A549 (cell line): ENCODE results near the gene DET1. TPM values are rescaled to one million over a fixed set of nuclear protein-coding genes. Genes with fewer than 3 reads are reported as not detected.

ENCODE experiments used
- ATAC-seq, 2 experiments: fragments of 200-7000 bp in 1 of 2; fragments of >200 bp in 1 of 2; cut with Nextera tagmentation in 1 of 2; cut with Tn5 transposase in 1 of 2; 3 replicates each; pipeline versions ENCODE4 v1.8.0 to v1.9.1; 2018 to 2020; ENCODE audit warnings: mild to moderate bottlenecking in 1 of 2, moderate library complexity in 1 of 2
- CTCF ChIA-PET: fragments of 300-600 bp; sonication (Branson Sonifier 250); formaldehyde crosslinking; extraction: SDS; loops from one replicate; lab custom pipeline; 2021; ENCODE audit warnings: antibody characterized with exemption, inconsistent platforms; lab: Yijun Ruan, JAX
- POLR2A ChIA-PET: fragments of 350-600 bp; formaldehyde crosslinking; extraction: SDS; loops from one replicate; lab custom pipeline; 2021; ENCODE audit warnings: antibody characterized with exemption, inconsistent platforms; lab: Yijun Ruan, JAX
- DNase-seq, 2 experiments: peaks; one replicate each; pipeline versions ENCODE4 v3.0.0 to v3.0.0-alpha.2; 2011 to 2016; ENCODE audit warnings: low read depth in 1 of 2, low spot score in 1 of 2
- FAIRE-seq: peaks from 2 replicates; lab custom pipeline; 2011; peaks lifted over from hg19 to GRCh38; lab: Jason Lieb, UNC
- H3K27ac ChIP-seq, 2 experiments: fragments of >200 bp; sonication (Bioruptor Twin); formaldehyde crosslinking; 3 replicates each; pipeline ENCODE4 v1.5.1; 2016 to 2017
- H3K4me1 ChIP-seq: fragments of >200 bp; sonication (Bioruptor Twin); formaldehyde crosslinking; 3 replicates; pipeline ENCODE4 v1.6.1; 2016
- H3K4me2 ChIP-seq: fragments of >200 bp; sonication (Bioruptor Twin); formaldehyde crosslinking; 3 replicates; pipeline ENCODE4 v1.6.1; 2016
- H3K4me3 ChIP-seq: fragments of >200 bp; sonication (Bioruptor Twin); formaldehyde crosslinking; 3 replicates; pipeline ENCODE4 v1.5.1; 2016
- H3K9me3 ChIP-seq: fragments of >200 bp; sonication (Bioruptor Twin); formaldehyde crosslinking; 3 replicates; pipeline ENCODE4 v1.6.1; 2016
- CEBPB ChIP-seq, 2 experiments: fragments of >200 bp in 1 of 2; sonication (Bioruptor Twin) in 1 of 2; formaldehyde crosslinking in 1 of 2; IDR thresholded peaks; 2 replicates each; pipeline ENCODE4 v1.6.1; 2012 to 2016
- EP300 ChIP-seq, 2 experiments: fragments of >200 bp; sonication (Bioruptor Twin); formaldehyde crosslinking; IDR thresholded peaks; 2 replicates in 1 of 2; 3 replicates in 1 of 2; pipeline ENCODE4 v1.6.1; 2016 to 2017
- ESRRA ChIP-seq: fragments of 150-350 bp; IDR thresholded peaks from 2 replicates; pipeline ENCODE4 v1.6.1; 2014; ENCODE audit warnings: mild to moderate bottlenecking, low read length, borderline replicate concordance
- FOXS1 ChIP-seq: fragments of 250-450 bp; sonication (Bioruptor Pico); IDR thresholded peaks from 2 replicates; pipeline ENCODE4 v1.5.0; 2020; ENCODE audit warnings: mild to moderate bottlenecking, moderate library complexity
- GATA3 ChIP-seq: IDR thresholded peaks from 2 replicates; pipeline ENCODE4 v1.6.1; 2012; ENCODE audit warnings: borderline replicate concordance
- HDAC2 ChIP-seq: fragments of 200-600 bp; sonication (generic); IDR thresholded peaks from 2 replicates; pipeline ENCODE4 v1.6.1; 2016
- HOXB5 ChIP-seq: fragments of 250-450 bp; sonication (Bioruptor Pico); IDR thresholded peaks from 2 replicates; pipeline ENCODE4 v1.5.0; 2020; ENCODE audit warnings: mild to moderate bottlenecking, moderate library complexity
- JUN ChIP-seq, 2 experiments: fragments of >200 bp; sonication (Bioruptor Twin); formaldehyde crosslinking; IDR thresholded peaks; 2 replicates in 1 of 2; 3 replicates in 1 of 2; pipeline ENCODE4 v1.6.1; 2016 to 2017
- JUNB ChIP-seq: fragments of >200 bp; sonication (Bioruptor Twin); formaldehyde crosslinking; IDR thresholded peaks from 2 replicates; pipeline ENCODE4 v1.6.1; 2016
- KDM1A ChIP-seq: fragments of 200-600 bp; sonication (generic); IDR thresholded peaks from 2 replicates; pipeline ENCODE4 v1.6.1; 2016; ENCODE audit warnings: low read depth, mild to moderate bottlenecking
- NR3C1 ChIP-seq: fragments of >200 bp; sonication (Bioruptor Twin); formaldehyde crosslinking; IDR thresholded peaks from 3 replicates; pipeline ENCODE4 v1.6.1; 2017
- POLR2AphosphoS2 ChIP-seq: conservative IDR thresholded peaks from 2 replicates; pipeline ENCODE4 v1.6.1; 2012; ENCODE audit warnings: low read length, improper control_type of control experiment, inconsistent platforms
- RCOR1 ChIP-seq: fragments of 150-350 bp; IDR thresholded peaks from 2 replicates; pipeline ENCODE4 v1.6.1; 2014; ENCODE audit warnings: antibody characterized with exemption, low read length, low read depth
- TFCP2L1 ChIP-seq: fragments of 250-450 bp; sonication (Bioruptor Pico); IDR thresholded peaks from 2 replicates; pipeline ENCODE4 v1.5.0; 2021; ENCODE audit warnings: mild to moderate bottlenecking
- ZC3H11A ChIP-seq: fragments of 450-650 bp; IDR thresholded peaks from 2 replicates; pipeline ENCODE4 v1.6.1; 2014; ENCODE audit warnings: antibody characterized with exemption, mild to moderate bottlenecking
- ZFP36 ChIP-seq: fragments of 450-650 bp; IDR thresholded peaks from 2 replicates; pipeline ENCODE4 v1.6.1; 2014; ENCODE audit warnings: borderline replicate concordance; ENCODE audit not compliant: partially characterized antibody
- ZNF302 ChIP-seq: fragments of 250-450 bp; sonication (Bioruptor Pico); IDR thresholded peaks from 2 replicates; pipeline ENCODE4 v1.9.0; 2021; ENCODE audit warnings: inconsistent platforms, mild to moderate bottlenecking, moderate library complexity
- ZSCAN20 ChIP-seq: fragments of 250-450 bp; sonication (Bioruptor Pico); IDR thresholded peaks from 2 replicates; pipeline ENCODE4 v1.8.0; 2022; ENCODE audit warnings: mild to moderate bottlenecking, moderate library complexity
- WGBS: methylation state at CpG from one replicate; pipeline ENCODE4 v1.1.6; 2017; ENCODE audit errors: missing lambda C conversion rate; 5-methylcytosine and 5-hydroxymethylcytosine counted together
- polyA plus RNA-seq, 4 experiments: library from polyadenylated mRNA; depleted of rRNA in 3 of 4; stranded (reverse); fragments of >200 nt; fragmentation: RNase III in 1 of 4; extraction: RNeasy Plus Mini Kit Qiagen cat#74134 plus additional on column Dnase treatment in 1 of 4; gene quantifications; 2 replicates in 3 of 4; 3 replicates in 1 of 4; pipeline ENCODE4 v1.2.3, GENCODE V29; 2011 to 2017
- TF ChIP-seq, protein P1 (sequence below): IDR thresholded peaks from 2 replicates; pipeline ENCODE4 v1.6.1; 2012
- TF ChIP-seq, protein P2 (sequence below): fragments of 250-450 bp; sonication (Bioruptor Pico); IDR thresholded peaks from 2 replicates; pipeline ENCODE4 v1.5.0; 2021; ENCODE audit warnings: mild to moderate bottlenecking, moderate library complexity, borderline replicate concordance
- TF ChIP-seq, protein P3 (sequence below): fragments of 200-600 bp; sonication (generic); IDR thresholded peaks from 2 replicates; pipeline ENCODE4 v1.6.1; 2016; ENCODE audit warnings: antibody characterized with exemption, mild to moderate bottlenecking, moderate library complexity
- TF ChIP-seq, protein P4 (sequence below): fragments of >200 bp; sonication (Bioruptor Twin); formaldehyde crosslinking; IDR thresholded peaks from 3 replicates; pipeline ENCODE4 v1.6.1; 2016
- TF ChIP-seq, protein P5 (sequence below): fragments of 250-450 bp; sonication (Bioruptor Pico); IDR thresholded peaks from 2 replicates; pipeline ENCODE4 v1.5.0; 2020; ENCODE audit warnings: low read depth, mild to moderate bottlenecking, moderate library complexity

The DET1 gene
- polyA plus RNA-seq, 2 of the 4 experiments (the other 2 are of a cell fraction) = 3.9 to 12.4 TPM

DNA sequence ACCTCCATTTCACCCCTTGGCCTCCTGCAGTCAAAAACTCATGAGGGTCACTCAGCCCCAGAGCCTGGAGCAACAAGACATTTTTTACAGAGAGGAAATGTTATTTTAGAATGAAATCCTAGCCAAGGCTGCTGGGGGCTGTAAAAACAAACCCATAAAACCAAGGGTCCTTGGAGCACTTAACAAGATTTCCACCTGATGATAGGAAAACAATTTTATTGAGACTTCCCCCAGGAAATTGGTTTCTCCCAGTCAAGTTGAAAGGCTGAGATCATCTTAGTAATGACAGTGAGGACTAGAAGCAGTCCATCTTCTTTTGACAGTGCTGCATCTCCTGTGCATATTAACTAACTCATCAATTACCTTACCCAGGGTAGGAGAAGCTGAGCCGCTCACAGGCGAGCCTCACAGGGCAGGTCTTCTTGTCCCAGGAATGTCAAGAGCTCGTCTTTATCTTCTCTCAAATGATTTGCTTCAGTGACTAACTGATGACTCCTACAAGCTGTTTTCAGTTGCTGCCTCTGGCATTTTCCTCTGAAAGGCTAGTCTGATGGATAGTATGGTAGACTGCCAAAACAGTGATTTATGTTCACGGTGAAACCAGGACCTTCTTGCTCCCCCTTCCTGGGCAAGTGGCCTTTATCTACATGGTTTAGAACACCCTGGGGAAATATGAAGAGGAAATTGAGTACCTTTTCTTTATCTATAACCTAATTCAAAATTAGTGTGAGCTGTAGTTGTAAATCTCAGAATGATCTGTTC is 40.1 kb upstream of the DET1 start (continued):
- TF ChIP-seq FOXS1 (CRISPR knock-in tag) = no peak
- TF ChIP-seq, all 56 proteins: peak for 0

DNA sequence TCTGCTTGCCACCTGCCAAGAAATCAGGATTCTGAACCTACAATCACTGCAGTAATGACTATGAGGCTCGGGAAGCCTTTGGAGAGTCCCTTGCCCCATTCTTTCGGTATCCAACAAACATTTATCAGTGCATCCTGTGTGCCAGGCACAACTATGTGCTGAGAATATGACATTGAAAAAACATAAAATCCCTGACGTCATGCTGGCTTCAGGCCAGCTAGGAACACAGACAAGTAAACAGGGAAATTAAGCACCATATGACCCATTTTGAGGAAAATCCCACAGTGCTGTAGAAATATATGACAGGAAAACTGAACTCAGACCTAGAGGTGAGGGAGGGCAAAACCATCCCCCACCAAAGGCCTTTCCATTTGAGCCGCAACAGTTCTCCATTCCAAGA is 34.1 kb upstream of the DET1 start:
- DNase-seq (no peak), ATAC-seq (no peak)
- POLR2A ChIA-PET = no interaction called here
- Histone ChIP-seq H3K4me2 (no peak overlapping the region), H3K4me1 (no peaks in the 10 kb centered on the region), H3K9me3 (peaks cover 7% of the 10 kb centered on the region; the same call in 1 of the 3 replicates), H3K4me3 (no peak overlapping the region)
- TF ChIP-seq HDAC2 (no peak), FOXS1 (CRISPR knock-in tag) (no peak), ZC3H11A (no peak), KDM1A (no peak), NR3C1 (no peak), GATA3 (no peak), ESRRA (no peak), ZSCAN20 (no peak), RCOR1 (no peak), EP300 (IDR thresholded peaks at IDR 0.05) (no peak), ZFP36 (no peak), JUN (IDR thresholded peaks at IDR 0.05) (no peak), HOXB5 (CRISPR knock-in tag) (no peak), CEBPB (IDR thresholded peaks at IDR 0.05) (no peak), ZNF302 (CRISPR knock-in tag) (no peak)
- TF ChIP-seq, protein P1, sequence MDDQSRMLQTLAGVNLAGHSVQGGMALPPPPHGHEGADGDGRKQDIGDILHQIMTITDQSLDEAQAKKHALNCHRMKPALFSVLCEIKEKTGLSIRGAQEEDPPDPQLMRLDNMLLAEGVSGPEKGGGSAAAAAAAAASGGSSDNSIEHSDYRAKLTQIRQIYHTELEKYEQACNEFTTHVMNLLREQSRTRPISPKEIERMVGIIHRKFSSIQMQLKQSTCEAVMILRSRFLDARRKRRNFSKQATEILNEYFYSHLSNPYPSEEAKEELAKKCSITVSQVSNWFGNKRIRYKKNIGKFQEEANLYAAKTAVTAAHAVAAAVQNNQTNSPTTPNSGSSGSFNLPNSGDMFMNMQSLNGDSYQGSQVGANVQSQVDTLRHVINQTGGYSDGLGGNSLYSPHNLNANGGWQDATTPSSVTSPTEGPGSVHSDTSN = no peak
- TF ChIP-seq, protein P2, sequence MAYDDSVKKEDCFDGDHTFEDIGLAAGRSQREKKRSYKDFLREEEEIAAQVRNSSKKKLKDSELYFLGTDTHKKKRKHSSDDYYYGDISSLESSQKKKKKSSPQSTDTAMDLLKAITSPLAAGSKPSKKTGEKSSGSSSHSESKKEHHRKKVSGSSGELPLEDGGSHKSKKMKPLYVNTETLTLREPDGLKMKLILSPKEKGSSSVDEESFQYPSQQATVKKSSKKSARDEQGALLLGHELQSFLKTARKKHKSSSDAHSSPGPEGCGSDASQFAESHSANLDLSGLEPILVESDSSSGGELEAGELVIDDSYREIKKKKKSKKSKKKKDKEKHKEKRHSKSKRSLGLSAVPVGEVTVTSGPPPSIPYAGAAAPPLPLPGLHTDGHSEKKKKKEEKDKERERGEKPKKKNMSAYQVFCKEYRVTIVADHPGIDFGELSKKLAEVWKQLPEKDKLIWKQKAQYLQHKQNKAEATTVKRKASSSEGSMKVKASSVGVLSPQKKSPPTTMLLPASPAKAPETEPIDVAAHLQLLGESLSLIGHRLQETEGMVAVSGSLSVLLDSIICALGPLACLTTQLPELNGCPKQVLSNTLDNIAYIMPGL (CRISPR knock-in tag) = no peak
- TF ChIP-seq, all 56 proteins: peak for 0
- H3K27ac ChIP-seq = no peak overlapping the region
- WGBS = 36% methylated on average over 4 of the region's 4 CpGs
- no peak for FAIRE-seq
- CTCF ChIA-PET = no interaction called here

DNA sequence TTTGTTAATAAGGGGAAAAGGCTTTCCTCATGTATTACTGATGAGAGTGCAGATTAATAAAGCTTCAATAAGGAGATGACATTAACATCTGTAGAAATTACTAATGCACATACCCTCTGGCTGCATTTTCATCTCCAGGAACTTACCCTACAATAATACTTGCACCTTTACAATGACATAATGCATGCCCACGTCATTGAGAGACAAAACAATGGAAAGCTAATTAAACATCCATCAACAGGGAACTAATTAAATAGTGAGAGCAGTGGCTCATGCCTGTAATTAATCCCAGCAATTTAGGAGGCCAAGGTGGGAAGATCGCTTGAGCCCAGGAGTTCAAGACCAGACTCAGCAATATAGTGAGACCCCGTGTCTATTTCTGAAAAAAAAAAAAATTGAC is 32.8 kb upstream of the DET1 start:
- Histone ChIP-seq H3K9me3 (peaks cover 7% of the 10 kb centered on the region; the same call in 1 of the 3 replicates), H3K27ac (no peak overlapping the region), H3K4me3 (no peak overlapping the region), H3K4me1 (no peaks in the 10 kb centered on the region), H3K4me2 (no peak overlapping the region)
- DNase-seq (no peak), ATAC-seq (no peak), FAIRE-seq (peak; percentile 51)
- WGBS = 5% methylated on average over 3 of the region's 3 CpGs
- TF ChIP-seq JUNB = no peak
- TF ChIP-seq, protein P3, sequence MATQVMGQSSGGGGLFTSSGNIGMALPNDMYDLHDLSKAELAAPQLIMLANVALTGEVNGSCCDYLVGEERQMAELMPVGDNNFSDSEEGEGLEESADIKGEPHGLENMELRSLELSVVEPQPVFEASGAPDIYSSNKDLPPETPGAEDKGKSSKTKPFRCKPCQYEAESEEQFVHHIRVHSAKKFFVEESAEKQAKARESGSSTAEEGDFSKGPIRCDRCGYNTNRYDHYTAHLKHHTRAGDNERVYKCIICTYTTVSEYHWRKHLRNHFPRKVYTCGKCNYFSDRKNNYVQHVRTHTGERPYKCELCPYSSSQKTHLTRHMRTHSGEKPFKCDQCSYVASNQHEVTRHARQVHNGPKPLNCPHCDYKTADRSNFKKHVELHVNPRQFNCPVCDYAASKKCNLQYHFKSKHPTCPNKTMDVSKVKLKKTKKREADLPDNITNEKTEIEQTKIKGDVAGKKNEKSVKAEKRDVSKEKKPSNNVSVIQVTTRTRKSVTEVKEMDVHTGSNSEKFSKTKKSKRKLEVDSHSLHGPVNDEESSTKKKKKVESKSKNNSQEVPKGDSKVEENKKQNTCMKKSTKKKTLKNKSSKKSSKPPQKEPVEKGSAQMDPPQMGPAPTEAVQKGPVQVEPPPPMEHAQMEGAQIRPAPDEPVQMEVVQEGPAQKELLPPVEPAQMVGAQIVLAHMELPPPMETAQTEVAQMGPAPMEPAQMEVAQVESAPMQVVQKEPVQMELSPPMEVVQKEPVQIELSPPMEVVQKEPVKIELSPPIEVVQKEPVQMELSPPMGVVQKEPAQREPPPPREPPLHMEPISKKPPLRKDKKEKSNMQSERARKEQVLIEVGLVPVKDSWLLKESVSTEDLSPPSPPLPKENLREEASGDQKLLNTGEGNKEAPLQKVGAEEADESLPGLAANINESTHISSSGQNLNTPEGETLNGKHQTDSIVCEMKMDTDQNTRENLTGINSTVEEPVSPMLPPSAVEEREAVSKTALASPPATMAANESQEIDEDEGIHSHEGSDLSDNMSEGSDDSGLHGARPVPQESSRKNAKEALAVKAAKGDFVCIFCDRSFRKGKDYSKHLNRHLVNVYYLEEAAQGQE = no peak
- TF ChIP-seq, protein P4, sequence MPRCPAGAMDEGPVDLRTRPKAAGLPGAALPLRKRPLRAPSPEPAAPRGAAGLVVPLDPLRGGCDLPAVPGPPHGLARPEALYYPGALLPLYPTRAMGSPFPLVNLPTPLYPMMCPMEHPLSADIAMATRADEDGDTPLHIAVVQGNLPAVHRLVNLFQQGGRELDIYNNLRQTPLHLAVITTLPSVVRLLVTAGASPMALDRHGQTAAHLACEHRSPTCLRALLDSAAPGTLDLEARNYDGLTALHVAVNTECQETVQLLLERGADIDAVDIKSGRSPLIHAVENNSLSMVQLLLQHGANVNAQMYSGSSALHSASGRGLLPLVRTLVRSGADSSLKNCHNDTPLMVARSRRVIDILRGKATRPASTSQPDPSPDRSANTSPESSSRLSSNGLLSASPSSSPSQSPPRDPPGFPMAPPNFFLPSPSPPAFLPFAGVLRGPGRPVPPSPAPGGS = no peak
- TF ChIP-seq TFCP2L1 = no peak
- TF ChIP-seq, protein P5, sequence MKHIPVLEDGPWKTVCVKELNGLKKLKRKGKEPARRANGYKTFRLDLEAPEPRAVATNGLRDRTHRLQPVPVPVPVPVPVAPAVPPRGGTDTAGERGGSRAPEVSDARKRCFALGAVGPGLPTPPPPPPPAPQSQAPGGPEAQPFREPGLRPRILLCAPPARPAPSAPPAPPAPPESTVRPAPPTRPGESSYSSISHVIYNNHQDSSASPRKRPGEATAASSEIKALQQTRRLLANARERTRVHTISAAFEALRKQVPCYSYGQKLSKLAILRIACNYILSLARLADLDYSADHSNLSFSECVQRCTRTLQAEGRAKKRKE = no peak
- TF ChIP-seq POLR2AphosphoS2 = no peak
- no peak for TF ChIP-seq KDM1A
- TF ChIP-seq ZSCAN20 = no peak
- POLR2A ChIA-PET = interaction anchor here (0.6 kb wide), 1 partner anchor 74 kb away, joined by 3 read pairs; no protein-coding TSS in a partner anchor
- CTCF ChIA-PET = no interaction called here
